Neural progenitor cell (in vitro differentiated cells): ENCODE results near the gene RNF115. TPM values are rescaled to one million over a fixed set of nuclear protein-coding genes. Genes with fewer than 3 reads are reported as not detected.

Experiments
- DNase-seq: peaks from one replicate; pipeline ENCODE4 v3.0.0-alpha.2; 2016; ENCODE audit warnings: low spot score
- H2AFZ ChIP-seq: fragments of 200-600 bp; sonication (generic); replicated peaks from 2 replicates; pipeline ENCODE4 v1.6.1; 2016; ENCODE audit warnings: antibody characterized with exemption
- H3F3A ChIP-seq: fragments of 200-600 bp; sonication (generic); 2 replicates; pipeline ENCODE4 v1.6.1; 2016; ENCODE audit warnings: antibody characterized with exemption, low read depth
- H3K27ac ChIP-seq: fragments of 200-600 bp; sonication (generic); 2 replicates; pipeline ENCODE4 v1.5.1; 2016; ENCODE audit warnings: mild to moderate bottlenecking
- H3K27me3 ChIP-seq: fragments of 200-600 bp; sonication (generic); 2 replicates; pipeline ENCODE4 v1.6.1; 2016; ENCODE audit warnings: mild to moderate bottlenecking, moderate library complexity
- H3K36me3 ChIP-seq: fragments of 200-600 bp; sonication (generic); 2 replicates; pipeline ENCODE4 v1.5.1; 2016
- H3K4me1 ChIP-seq: fragments of 200-600 bp; sonication (generic); 2 replicates; pipeline ENCODE4 v1.6.1; 2016; ENCODE audit warnings: mixed run types
- H3K4me2 ChIP-seq: fragments of 200-600 bp; sonication (generic); 2 replicates; pipeline ENCODE4 v1.6.1; 2016
- H3K4me3 ChIP-seq: fragments of 200-600 bp; sonication (generic); 2 replicates; pipeline ENCODE4 v1.5.1; 2016
- H3K79me2 ChIP-seq: fragments of 200-600 bp; sonication (generic); 2 replicates; pipeline ENCODE4 v1.6.1; 2016; ENCODE audit warnings: low read depth
- H3K9ac ChIP-seq: fragments of 200-600 bp; sonication (generic); 2 replicates; pipeline ENCODE4 v1.6.1; 2016
- H3K9me3 ChIP-seq: fragments of 200-600 bp; sonication (generic); 2 replicates; pipeline ENCODE4 v1.5.1; 2016; ENCODE audit warnings: low read depth
- H4K20me1 ChIP-seq: fragments of 200-600 bp; sonication (generic); 2 replicates; pipeline ENCODE4 v1.6.1; 2016; ENCODE audit warnings: low read depth
- H3K27ac Mint-ChIP-seq: 3 replicates; pipeline ENCODE4 v1.8.0; 2021; ENCODE audit warnings: mixed read lengths
- H3K27me3 Mint-ChIP-seq: 2 replicates; pipeline ENCODE4 v1.8.0; 2022; ENCODE audit warnings: low read depth, mild to moderate bottlenecking, inconsistent platforms, moderate library complexity, mixed read lengths; ENCODE audit not compliant: insufficient read depth
- H3K36me3 Mint-ChIP-seq: 3 replicates; pipeline ENCODE4 v1.8.0; 2021; ENCODE audit warnings: mixed read lengths
- H3K4me1 Mint-ChIP-seq: 3 replicates; pipeline ENCODE4 v1.8.0; 2021; ENCODE audit warnings: mixed read lengths
- H3K4me3 Mint-ChIP-seq: 3 replicates; pipeline ENCODE4 v1.8.0; 2021; ENCODE audit warnings: mild to moderate bottlenecking, moderate library complexity, mixed read lengths
- H3K9me3 Mint-ChIP-seq: 3 replicates; pipeline ENCODE4 v1.8.0; 2020; ENCODE audit warnings: mixed read lengths
- CTCF ChIP-seq: fragments of 200-600 bp; sonication (generic); IDR thresholded peaks from 2 replicates; pipeline ENCODE4 v1.5.1; 2017; ENCODE audit warnings: antibody characterized with exemption, mild to moderate bottlenecking
- EZH2 ChIP-seq: fragments of 200-600 bp; sonication (generic); IDR thresholded peaks from 2 replicates; pipeline ENCODE4 v1.6.1; 2017; ENCODE audit warnings: antibody characterized with exemption, mild to moderate bottlenecking, moderate library complexity
- EZH2phosphoT487 ChIP-seq: fragments of 200-600 bp; sonication (generic); IDR thresholded peaks from 2 replicates; pipeline ENCODE4 v1.6.1; 2017; ENCODE audit warnings: antibody characterized with exemption
- total RNA-seq: library from RNA; depleted of rRNA; stranded (reverse); fragments of >200 nt; gene quantifications from 2 replicates; pipeline ENCODE4 v1.2.3, GENCODE V29; 2015; ENCODE audit warnings: low replicate concordance

Gene RNF115
- total RNA-seq, 1 donor from 2014 or later: 12.9 TPM

GRCh38 chr1:145751491-145752037 is 72.3 kb downstream of the RNF115 start:
- H4K20me1 ChIP-seq: no peaks in the 10 kb centered on the region
- no peaks in the 10 kb centered on the region for H3K36me3 ChIP-seq
- no peaks in the 10 kb centered on the region for H3F3A ChIP-seq
- H3K9me3 ChIP-seq: no peaks in the 10 kb centered on the region
- H3K27me3 Mint-ChIP-seq: no peaks in the 10 kb centered on the region
- H3K27ac Mint-ChIP-seq: no peak overlapping the region
- no peak overlapping the region for H3K4me3 ChIP-seq
- no peak overlapping the region for H3K9ac ChIP-seq
- no peak overlapping the region for H3K27ac ChIP-seq
- H2AFZ ChIP-seq: no peak overlapping the region
- no peaks in the 10 kb centered on the region for H3K79me2 ChIP-seq
- no peak overlapping the region for H3K4me3 Mint-ChIP-seq
- no peaks in the 10 kb centered on the region for H3K4me1 ChIP-seq
- H3K36me3 Mint-ChIP-seq: peaks cover 13% of the 10 kb centered on the region
- H3K9me3 Mint-ChIP-seq: no peaks in the 10 kb centered on the region
- H3K27me3 ChIP-seq: no peaks in the 10 kb centered on the region
- TF ChIP-seq EZH2phosphoT487 (no peak), EZH2 (no peak), CTCF (no peak)
- peaks cover 4% of the 10 kb centered on the region for H3K4me1 Mint-ChIP-seq
- no peak for DNase-seq
- H3K4me2 ChIP-seq: no peak overlapping the region

GRCh38 chr1:145750426-145750825 is 73.5 kb downstream of the RNF115 start:
- H2AFZ ChIP-seq: no peak overlapping the region
- H3K9me3 ChIP-seq: no peaks in the 10 kb centered on the region
- no peak overlapping the region for H3K4me3 ChIP-seq
- H3K27ac ChIP-seq: no peak overlapping the region
- no peak overlapping the region for H3K4me2 ChIP-seq
- no peak overlapping the region for H3K9ac ChIP-seq
- no peaks in the 10 kb centered on the region for H3K9me3 Mint-ChIP-seq
- DNase-seq: no peak
- peaks cover 14% of the 10 kb centered on the region for H3K36me3 Mint-ChIP-seq
- no peaks in the 10 kb centered on the region for H3F3A ChIP-seq
- no peaks in the 10 kb centered on the region for H4K20me1 ChIP-seq
- no peak overlapping the region for H3K27ac Mint-ChIP-seq
- H3K27me3 Mint-ChIP-seq: no peaks in the 10 kb centered on the region
- TF ChIP-seq EZH2phosphoT487 (no peak), EZH2 (no peak), CTCF (no peak)
- no peaks in the 10 kb centered on the region for H3K79me2 ChIP-seq
- H3K4me3 Mint-ChIP-seq: no peak overlapping the region
- no peaks in the 10 kb centered on the region for H3K4me1 ChIP-seq
- peaks cover 5% of the 10 kb centered on the region for H3K36me3 ChIP-seq
- no peaks in the 10 kb centered on the region for H3K27me3 ChIP-seq
- H3K4me1 Mint-ChIP-seq: peaks cover 4% of the 10 kb centered on the region

GRCh38 chr1:145747398-145748247 is 76.3 kb downstream of the RNF115 start:
- Histone ChIP-seq H3K4me1 (no peaks in the 10 kb centered on the region), H3K9ac (no peak overlapping the region), H4K20me1 (no peaks in the 10 kb centered on the region), H3K4me3 (no peak overlapping the region), H2AFZ (no peak overlapping the region), H3F3A (no peaks in the 10 kb centered on the region), H3K36me3 (peaks cover 8% of the 10 kb centered on the region), H3K9me3 (no peaks in the 10 kb centered on the region), H3K27me3 (no peaks in the 10 kb centered on the region), H3K4me2 (no peak overlapping the region), H3K79me2 (no peaks in the 10 kb centered on the region), H3K27ac (no peak overlapping the region)
- no peak for DNase-seq
- Mint-ChIP-seq H3K36me3 (peaks cover 19% of the 10 kb centered on the region), H3K9me3 (no peaks in the 10 kb centered on the region), H3K27me3 (no peaks in the 10 kb centered on the region), H3K27ac (no peak overlapping the region), H3K4me3 (no peak overlapping the region), H3K4me1 (peaks cover 4% of the 10 kb centered on the region)
- TF ChIP-seq EZH2: no peak
- TF ChIP-seq EZH2phosphoT487: no peak
- no peak for TF ChIP-seq CTCF
